GM23248 (cell line): Measurements from ENCODE around the gene CST7. TPM values are rescaled to one million over a fixed set of nuclear protein-coding genes. Genes with fewer than 3 reads are reported as not detected.
"Not testable (repeated sequence)": the region's sequence is repeated elsewhere in the genome, so short reads cannot be mapped to it uniquely, and the experiment has no call there.

ENCODE experiments used
- DNase-seq: peaks from one replicate; pipeline ENCODE4 v3.0.0-alpha.2; 2015
- H2AFZ ChIP-seq: fragments of 200-600 bp; sonication (generic); 2 replicates; pipeline ENCODE4 v1.6.1; 2016; ENCODE audit warnings: antibody characterized with exemption
- H3F3A ChIP-seq: fragments of 200-600 bp; sonication (generic); 2 replicates; pipeline ENCODE4 v1.6.1; 2016; ENCODE audit warnings: mild to moderate bottlenecking, antibody characterized with exemption, mixed run types; ENCODE audit not compliant: insufficient read depth
- H3K27ac ChIP-seq: fragments of 200-600 bp; sonication (generic); 2 replicates; pipeline ENCODE4 v1.5.1; 2016; ENCODE audit warnings: mild to moderate bottlenecking
- H3K27me3 ChIP-seq: fragments of 200-600 bp; sonication (generic); replicated peaks from 2 replicates; pipeline ENCODE4 v1.6.1; 2016; ENCODE audit warnings: mild to moderate bottlenecking; ENCODE audit not compliant: insufficient read depth
- H3K36me3 ChIP-seq: fragments of 200-600 bp; sonication (generic); 2 replicates; pipeline ENCODE4 v1.6.1; 2016; ENCODE audit warnings: low read depth, mild to moderate bottlenecking
- H3K4me1 ChIP-seq: fragments of 200-600 bp; sonication (generic); 2 replicates; pipeline ENCODE4 v1.6.1; 2016; ENCODE audit warnings: mild to moderate bottlenecking; ENCODE audit not compliant: insufficient read depth
- H3K4me2 ChIP-seq: fragments of 200-600 bp; sonication (generic); one replicate; pipeline ENCODE4 v1.6.1; 2016; ENCODE audit warnings: mild to moderate bottlenecking; ENCODE audit not compliant: unreplicated experiment
- H3K4me3 ChIP-seq: fragments of 200-600 bp; sonication (generic); 2 replicates; pipeline ENCODE4 v1.5.1; 2016; ENCODE audit warnings: mild to moderate bottlenecking
- H3K79me2 ChIP-seq: fragments of 200-600 bp; sonication (generic); 2 replicates; pipeline ENCODE4 v1.6.1; 2016; ENCODE audit warnings: mild to moderate bottlenecking; ENCODE audit not compliant: insufficient read depth
- H3K9ac ChIP-seq: fragments of 200-600 bp; sonication (generic); 2 replicates; pipeline ENCODE4 v1.6.1; 2016; ENCODE audit warnings: mild to moderate bottlenecking
- H3K9me2 ChIP-seq: fragments of 200-600 bp; sonication (generic); 2 replicates; pipeline ENCODE4 v1.6.1; 2016; ENCODE audit warnings: mixed run types, mild to moderate bottlenecking, moderate library complexity; ENCODE audit not compliant: insufficient read depth
- H3K9me3 ChIP-seq: fragments of 200-600 bp; sonication (generic); one replicate; pipeline ENCODE4 v1.6.1; 2017; ENCODE audit warnings: low read depth
- H4K20me1 ChIP-seq: fragments of 200-600 bp; sonication (generic); 2 replicates; pipeline ENCODE4 v1.6.0; 2016; ENCODE audit not compliant: insufficient read depth
- WGBS, 2 experiments: methylation state at CpG; one replicate each; pipeline ENCODE4 v1.1.6; 2015 to 2017; ENCODE audit warnings: low lambda C conversion rate in 2 of 2, low coverage in 1 of 2; ENCODE audit errors: missing lambda C conversion rate in 2 of 2; 5-methylcytosine and 5-hydroxymethylcytosine counted together
- in situ Hi-C: fragments of 300-500 bp; cut with MboI; formaldehyde crosslinking; loops from 2 replicates; pipeline ENCODE4 v1.15.0; 2020
- polyA plus RNA-seq: library from polyadenylated mRNA; unstranded; fragments of >200 nt; fragmentation: Nextera tagmentation; extraction: Ambion mirVana; gene quantifications from 2 replicates; pipeline ENCODE4 v1.2.1, GENCODE V29; 2016
- total RNA-seq: library from RNA; depleted of rRNA; stranded (reverse); fragments of >200 nt; shearing (Covaris generic); gene quantifications from 2 replicates; pipeline ENCODE4 v1.2.3, GENCODE V29; 2014

CST7 gene
- total and polyA plus RNA-seq, 2 experiments from 2014 or later = not detected

DNA sequence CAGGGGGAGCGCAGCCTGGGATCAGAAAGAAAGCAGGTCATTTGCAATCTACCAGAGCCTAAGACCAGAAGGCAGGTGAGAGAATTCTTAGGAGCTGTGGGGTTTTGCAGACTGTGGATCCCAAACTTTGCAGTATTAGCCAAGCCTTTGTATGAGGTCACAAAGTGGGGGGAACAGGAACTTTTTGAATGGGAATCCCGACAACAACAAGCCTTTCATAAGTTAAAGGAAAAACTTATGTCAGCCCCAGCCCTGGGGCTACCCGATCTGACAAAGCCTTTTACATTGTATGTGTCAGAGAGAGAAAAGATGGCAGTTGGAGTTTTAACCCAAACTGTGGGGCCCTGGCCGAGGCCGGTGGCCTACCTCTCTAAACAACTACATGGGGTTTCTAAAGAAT is 19.8 kb upstream of the CST7 start:
- not testable (repeated sequence) for H3K9me3 ChIP-seq
- 37 to 44% methylated on average over 5 of the region's 5 CpGs for WGBS, 2 experiments

DNA sequence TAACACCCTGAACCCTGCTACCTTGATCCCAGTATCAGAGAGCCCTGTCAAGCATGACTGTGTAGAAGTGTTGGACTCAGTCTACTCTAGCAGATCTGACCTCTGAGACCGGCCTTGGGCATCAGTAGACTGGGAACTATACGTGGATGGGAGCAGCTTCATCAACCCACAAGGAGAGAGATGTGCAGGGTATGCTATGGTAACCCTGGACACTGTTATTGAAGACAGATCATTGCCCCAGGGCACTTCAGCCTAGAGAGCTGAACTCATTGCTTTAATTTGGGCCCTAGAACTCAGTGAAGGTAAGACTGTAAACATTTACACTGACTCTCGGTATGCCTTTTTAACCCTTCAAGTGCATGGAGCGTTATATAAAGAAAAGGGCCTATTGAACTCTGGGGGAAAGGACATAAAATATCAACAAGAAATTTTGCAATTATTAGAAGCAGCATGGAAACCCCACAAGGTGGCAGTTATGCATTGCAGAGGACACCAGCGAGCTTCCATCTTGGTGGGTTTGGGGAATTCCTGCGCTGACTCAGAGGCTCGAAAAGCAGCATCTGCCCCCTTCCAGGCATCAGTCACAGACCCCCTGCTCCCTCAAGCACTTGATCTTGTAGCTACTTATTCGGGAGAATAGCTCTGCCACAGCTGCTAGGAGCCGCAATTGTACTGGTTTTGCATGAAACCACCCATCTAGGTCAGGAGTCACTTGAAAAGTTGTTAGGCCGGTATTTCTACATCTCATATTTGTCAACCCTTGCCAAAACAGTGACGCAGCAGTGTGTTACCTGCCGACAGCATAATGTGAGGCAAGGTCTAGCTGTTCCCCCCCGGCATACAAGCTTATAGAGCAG is 19.0 kb upstream of the CST7 start:
- H3K4me2 ChIP-seq, H3K27me3 ChIP-seq, H3K27ac ChIP-seq, in situ Hi-C loops, H3K9me2 ChIP-seq, H2AFZ ChIP-seq, H3K79me2 ChIP-seq, H3K4me3 ChIP-seq, H3K36me3 ChIP-seq, H3K9ac ChIP-seq, H3K9me3 ChIP-seq, H3F3A ChIP-seq, H3K4me1 ChIP-seq, H4K20me1 ChIP-seq, DNase-seq: not testable (repeated sequence)
- WGBS, 2 experiments = 41 to 43% methylated on average over 13 of the region's 13 CpGs

More for the DNA sequence above, 19.8 kb upstream of the CST7 start:
- H3K4me3 ChIP-seq, H3K27me3 ChIP-seq, H3K79me2 ChIP-seq, H3K27ac ChIP-seq, H2AFZ ChIP-seq, H3K9me2 ChIP-seq, H3K9ac ChIP-seq, H3K36me3 ChIP-seq, in situ Hi-C loops, H4K20me1 ChIP-seq, H3K4me1 ChIP-seq, H3K4me2 ChIP-seq, DNase-seq, H3F3A ChIP-seq: not testable (repeated sequence)

GRCh38 chr20:24930724-24931688 is 18.1 kb upstream of the CST7 start:
- H3K36me3 ChIP-seq, H3K4me2 ChIP-seq, H3K9me3 ChIP-seq, H3K27me3 ChIP-seq, H3K4me3 ChIP-seq, H3K9me2 ChIP-seq, H3F3A ChIP-seq, H3K79me2 ChIP-seq, H3K27ac ChIP-seq, in situ Hi-C loops, H3K9ac ChIP-seq, H4K20me1 ChIP-seq, H3K4me1 ChIP-seq, DNase-seq, H2AFZ ChIP-seq: not testable (repeated sequence)
- WGBS, 2 experiments = 55 to 58% methylated on average over 15 of the region's 15 CpGs

DNA sequence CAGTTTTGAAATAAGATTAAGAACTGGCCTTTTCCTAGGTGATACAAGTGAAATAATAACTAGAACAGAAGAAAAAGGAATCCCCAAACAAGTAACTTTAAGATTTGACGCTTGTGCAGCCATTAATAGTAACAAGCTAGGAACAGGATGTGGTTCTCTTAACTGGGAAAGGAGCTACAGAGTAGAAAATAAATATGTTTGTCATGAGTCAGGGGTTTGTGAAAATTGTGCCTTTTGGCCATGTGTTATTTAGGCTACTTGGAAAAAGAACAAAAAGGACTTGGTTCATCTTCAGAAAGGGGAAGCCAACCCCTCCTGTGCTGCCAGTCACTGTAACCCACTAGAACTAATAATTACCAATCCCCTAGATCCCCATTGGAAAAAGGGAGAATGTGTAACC is 17.2 kb upstream of the CST7 start:
- H2AFZ ChIP-seq, H3K36me3 ChIP-seq, H3F3A ChIP-seq, H3K4me2 ChIP-seq, H3K79me2 ChIP-seq, H4K20me1 ChIP-seq, H3K4me1 ChIP-seq, DNase-seq, H3K9ac ChIP-seq, H3K27ac ChIP-seq, in situ Hi-C loops, H3K4me3 ChIP-seq, H3K27me3 ChIP-seq, H3K9me2 ChIP-seq, H3K9me3 ChIP-seq: not testable (repeated sequence)
- 50 to 85% methylated on average over 1 of the region's 1 CpG for WGBS, 2 experiments
